Activated CD8-positive, alpha-beta memory T cell treated with anti-CD3 and anti-CD28 coated beads for 4 hours (primary cell): Measurements from ENCODE around the gene C1orf198.

Experiments
- DNase-seq, 2 donors: peaks; one replicate each; pipeline ENCODE4 v3.0.0-alpha.2; 2020; ENCODE audit warnings: low read depth in 2 of 2

C1orf198 gene

DNA sequence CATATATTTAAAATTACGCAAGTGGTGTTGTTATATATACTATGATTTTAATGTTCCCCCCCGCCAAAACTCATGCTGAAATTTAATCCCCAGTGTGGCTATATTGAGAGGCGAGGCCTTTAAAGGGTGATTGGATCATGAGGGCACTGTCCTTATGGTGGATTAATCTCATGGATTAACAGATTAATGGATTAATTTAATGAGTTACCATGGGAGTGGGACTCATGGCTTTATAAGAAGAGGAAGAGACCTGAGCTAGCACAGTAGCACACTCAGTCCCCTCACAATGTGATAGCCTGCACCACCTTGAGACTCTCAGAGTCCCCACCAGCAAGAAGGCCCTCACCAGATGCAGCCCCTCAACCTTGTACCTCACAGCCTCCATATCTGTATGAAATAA is 34.8 kb downstream of the C1orf198 start:
- DNase-seq: no peak

DNA sequence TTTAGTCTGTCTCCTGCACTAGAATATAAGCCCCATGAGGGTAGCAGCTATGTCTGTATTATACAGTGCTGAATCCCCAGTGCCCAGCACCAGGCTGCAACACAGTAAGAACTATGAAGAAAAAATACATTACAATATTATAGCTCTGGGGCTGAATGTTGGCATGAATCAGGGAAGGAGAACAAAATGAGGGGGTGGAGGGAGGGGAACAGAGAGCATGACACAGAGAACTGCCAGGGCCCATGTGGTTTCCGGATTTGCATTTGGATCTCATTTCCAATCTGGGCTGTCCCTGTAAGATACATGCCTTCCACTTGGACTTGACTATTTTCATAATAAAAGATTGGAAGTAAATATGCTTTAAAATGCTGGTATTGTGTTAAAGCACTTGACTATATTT is 35.8 kb downstream of the C1orf198 start:
- no peak for DNase-seq

DNA sequence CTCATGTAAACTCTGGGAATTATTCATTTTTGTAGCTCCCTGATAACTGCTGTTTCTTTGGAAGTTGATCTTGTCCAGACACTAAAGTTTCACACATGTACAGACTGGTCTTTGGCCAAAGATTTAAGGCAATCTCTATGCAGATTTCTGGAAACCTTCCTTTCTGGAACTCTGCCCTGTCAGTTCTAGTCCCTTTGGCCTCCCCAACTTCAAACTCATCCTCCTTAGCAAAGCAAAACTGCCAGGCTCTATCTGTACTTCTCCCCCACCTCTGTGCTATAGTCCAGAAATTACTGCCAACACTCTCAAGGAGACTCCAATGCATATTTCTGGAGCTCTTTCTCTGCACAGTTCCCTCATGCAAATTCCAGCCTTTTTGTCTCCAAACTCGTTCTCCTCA is 36.5 kb downstream of the C1orf198 start:
- DNase-seq: no peak

DNA sequence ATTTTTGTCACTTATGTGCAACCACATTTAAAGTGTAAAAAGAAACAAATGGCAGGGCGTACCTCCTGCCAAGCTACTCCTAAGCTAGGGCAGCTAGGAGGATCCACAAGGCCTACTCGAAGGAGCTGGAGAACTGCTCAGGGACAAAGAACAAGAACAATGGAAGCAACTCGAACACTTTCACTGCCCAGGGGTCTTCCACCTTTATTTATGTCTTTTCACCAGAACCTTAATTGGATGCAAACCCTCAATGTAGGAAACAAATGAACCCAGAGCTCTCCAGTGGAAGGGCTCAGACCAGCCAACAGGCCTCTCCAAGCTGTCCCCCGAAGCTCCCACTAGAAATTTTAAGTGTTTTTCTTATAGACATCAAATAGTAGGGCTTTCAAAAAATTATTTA is 39.9 kb downstream of the C1orf198 start:
- DNase-seq: no peak

DNA sequence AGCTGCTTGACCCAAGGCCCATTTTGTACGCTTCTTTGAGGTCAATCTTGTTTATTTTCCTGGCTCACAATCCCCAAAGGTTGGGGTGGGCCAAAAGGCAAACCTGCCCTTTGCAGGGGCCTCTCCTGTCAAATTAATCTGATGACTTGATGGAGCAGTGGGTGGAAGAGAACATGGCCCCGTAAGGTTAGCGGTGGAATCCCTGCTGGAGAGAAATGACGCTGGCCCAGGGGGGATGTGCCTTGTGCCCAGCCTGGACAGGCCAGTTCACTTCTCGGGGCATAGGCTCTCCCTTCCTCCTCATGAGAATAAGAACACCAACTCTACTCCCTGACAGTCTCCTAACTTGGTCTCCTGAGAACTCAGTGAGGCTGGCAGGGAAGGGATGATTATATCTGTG is 40.5 kb downstream of the C1orf198 start:
- DNase-seq: no peak

DNA sequence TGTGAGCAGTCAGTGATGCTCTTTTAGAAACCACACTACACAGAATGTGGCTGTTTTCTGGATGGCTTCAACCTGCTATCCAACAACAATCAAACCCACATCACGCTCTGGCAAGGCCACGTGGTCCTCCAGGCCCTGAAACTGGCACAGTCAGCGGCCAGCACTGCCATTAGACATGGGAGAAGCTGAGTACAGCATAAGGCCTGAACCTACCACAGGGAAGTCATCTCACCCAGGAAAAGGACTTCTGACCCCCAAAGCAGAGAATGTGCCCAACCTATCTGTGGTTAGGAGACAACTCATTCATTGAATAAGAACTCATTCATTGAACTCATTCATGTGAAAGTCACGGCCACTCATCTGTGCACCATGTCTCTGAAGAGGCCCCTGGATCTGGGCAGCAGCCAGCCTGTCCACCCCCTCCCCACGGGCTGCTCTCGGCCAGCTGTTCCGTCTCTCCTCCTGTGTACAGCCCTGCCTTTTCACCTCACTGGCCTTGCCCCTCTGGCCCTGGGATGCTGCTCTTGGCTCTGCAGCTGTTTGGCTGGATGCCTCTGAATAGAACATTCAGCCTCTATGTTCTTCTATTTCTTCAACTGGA is 41.1 kb downstream of the C1orf198 start:
- no peak for DNase-seq

DNA sequence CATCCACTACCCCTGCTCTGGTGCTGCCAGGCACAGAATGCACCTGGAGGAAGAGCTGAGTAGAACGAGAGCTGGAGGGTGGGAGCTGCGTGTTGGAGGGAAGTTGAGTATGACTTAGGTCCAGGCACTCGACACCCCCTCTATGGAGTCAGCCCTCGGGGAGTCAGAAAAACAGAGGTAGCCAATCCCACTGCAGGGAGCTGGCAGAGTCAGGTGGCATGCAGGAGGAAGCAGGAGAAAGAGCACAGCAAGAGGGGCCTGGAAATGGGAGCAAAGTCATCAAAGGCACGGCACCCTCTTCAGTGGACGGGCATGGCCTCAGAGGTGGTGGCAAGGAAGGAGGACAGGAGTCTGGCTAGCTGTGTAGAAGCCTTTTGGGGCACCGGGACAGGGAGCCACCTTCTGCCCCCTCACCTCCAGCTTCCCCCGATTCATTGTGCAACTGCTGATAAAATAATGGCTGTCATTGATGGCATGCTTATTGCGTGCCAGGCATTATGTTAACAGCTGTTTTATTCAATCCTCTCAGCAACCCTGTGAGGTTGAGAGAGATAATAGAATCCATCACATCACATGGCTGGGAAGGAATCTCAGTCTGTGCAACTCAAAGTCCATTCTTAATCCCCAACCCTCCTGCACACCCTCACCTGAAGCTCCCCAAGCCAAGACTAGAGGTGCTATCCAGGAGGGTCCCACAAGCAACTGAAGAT is 42.0 kb downstream of the C1orf198 start:
- DNase-seq: no peak

DNA sequence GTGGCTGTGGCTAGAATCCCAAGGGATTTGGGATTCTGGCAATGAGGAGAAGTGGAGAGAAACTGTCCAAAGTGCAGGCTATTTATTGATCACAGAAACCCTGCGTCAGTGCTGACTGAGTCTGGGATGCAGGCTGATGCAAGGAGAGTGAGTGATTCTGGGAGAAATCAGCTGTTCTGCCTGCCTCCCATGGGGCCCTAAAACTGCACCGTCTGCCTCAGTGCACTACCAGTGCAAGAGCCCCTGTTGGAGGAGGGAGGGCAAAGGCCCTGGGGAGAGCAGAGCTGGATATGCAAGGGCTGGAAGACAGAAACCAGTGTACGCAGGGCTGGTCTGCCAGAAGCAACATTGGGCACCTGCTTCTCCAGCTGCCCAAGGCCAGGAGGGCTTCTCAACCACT is 42.6 kb downstream of the C1orf198 start:
- DNase-seq: no peak

DNA sequence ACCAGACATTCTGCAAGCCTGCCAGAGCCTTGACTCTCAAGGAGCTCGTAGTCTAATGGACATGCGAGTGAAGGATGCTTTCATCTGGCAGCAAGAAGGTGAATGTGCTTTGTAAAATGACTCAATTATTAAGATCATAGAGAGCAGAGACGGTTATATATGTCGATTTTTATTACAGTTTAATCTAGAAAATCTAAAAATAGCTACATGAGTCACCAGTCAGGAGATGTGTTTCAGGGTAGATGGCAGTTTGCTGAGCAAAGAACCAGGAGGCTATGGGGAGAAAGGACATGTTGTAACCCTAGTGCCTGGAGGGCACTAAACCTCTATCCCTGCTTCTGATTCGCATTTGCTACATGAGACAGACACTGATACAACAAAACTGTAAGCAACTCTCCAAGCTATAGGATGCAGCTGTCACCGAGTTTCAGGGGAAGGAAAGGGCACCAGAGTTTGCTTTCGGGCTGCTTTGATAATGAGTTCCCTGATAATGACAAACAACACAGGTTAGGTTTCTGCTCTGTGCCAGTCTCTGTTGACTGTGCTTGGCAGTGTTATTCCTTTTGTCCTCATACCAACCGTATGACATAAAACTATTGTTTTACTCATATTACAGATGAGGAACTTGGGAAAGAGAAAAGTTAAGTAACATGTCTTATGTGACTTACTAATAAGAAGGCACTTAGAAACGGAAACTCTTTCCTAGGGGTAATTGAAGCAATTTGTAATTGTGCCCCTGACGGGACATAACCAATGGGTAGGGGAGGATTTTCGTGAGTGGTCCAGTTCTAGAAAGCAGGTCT is 43.2 kb downstream of the C1orf198 start:
- no peak for DNase-seq

DNA sequence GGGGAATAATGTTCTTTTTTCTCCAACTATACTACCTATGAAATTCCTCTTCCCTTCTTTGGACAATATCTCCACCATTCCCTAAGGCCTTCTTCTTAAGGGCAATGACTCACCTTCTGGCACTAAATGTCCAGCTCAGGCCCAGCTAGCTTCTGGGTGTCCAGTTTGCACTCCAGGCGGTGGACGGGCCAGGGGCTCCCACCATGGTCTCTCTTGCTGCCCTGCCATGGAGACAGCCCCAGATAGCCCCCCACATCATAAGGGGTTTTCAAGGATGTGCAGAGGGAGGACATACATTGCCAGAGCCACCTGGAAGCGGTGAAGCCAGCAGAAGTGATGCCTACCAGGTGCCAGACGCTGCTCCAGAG is 43.8 kb downstream of the C1orf198 start:
- no peak for DNase-seq

DNA sequence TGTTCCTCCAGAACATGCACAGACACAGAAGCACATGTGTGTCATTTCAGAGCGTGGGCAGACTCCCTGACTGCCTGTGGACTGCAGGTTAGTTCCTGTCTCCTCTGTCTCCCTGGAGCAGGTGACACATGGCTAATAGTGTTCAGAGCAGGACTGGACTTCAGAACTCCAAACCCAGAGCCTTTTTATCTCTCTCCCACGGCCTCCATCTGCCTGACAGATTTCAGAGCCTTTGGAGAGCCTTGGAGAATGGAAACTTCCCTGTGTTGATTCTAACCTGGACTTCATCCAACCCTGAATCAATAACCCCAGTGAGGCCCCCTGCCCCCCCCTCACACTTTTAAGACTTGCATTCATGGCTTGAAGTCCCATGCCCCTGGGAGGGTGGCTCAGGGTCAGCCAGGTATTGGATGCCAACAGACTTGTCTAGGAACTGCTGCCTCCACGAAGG is 44.4 kb downstream of the C1orf198 start:
- no peak for DNase-seq

DNA sequence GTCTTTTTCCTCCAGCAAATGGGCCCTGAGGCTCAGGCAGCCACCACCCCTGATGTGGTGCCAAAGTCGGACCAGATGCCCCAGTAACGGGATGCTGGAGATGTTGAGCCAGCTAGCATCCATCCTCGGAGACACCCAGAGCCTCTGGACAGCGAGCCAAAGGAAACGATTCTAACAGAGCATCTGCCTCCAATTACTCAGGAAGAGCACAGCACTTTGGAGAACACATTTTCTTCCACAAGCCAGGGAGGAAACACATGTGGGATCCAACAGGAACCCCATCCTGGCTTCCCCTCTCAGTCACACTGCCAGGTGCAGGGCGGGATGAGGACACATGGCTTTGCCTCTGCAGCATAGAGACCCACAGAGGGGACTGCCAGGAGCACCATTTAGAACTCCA is 44.9 kb downstream of the C1orf198 start:
- no peak for DNase-seq

DNA sequence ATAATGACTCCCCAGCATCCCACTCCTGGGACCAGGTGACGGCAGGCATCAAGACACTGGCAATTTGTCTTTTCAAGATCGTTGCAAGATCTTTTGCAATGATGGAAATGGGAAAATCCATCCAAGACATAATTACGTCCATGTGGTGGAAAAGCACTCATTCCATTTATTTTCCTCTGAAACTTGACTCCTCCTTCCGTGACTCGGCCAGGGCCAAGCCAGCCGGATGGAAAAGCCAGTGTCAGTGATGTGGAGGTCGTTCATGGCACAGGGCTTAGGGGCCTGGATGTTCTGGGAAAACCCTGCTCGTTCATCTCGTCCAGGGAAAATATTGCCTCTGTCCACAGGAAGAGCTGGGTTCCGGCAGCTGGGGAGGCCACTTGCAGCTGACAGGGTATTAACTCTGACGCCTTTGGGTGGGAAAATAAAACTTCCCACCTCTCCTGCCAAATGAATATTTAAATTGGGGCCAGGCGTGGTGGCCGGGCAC is 46.2 kb downstream of the C1orf198 start:
- no peak for DNase-seq

DNA sequence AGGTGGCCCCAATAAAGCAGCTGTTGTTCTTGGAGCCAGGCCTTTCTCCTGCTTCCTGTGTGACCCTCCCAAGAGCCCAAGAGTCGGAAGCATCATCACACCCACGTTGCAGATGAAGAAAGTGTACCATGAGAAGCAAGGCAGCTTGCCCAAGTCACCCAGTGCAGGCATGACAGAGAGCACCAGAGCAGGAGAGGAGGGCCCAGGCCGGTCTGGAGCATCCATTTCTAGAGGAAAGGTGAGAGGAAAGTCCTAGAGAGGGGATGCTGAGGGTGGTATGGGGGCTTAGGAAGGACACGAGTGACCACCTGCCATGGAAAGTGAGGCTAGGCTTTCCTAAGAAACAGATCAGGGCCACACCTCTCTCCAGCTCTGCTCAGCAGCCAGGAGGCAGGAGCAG is 47.0 kb downstream of the C1orf198 start:
- no peak for DNase-seq

DNA sequence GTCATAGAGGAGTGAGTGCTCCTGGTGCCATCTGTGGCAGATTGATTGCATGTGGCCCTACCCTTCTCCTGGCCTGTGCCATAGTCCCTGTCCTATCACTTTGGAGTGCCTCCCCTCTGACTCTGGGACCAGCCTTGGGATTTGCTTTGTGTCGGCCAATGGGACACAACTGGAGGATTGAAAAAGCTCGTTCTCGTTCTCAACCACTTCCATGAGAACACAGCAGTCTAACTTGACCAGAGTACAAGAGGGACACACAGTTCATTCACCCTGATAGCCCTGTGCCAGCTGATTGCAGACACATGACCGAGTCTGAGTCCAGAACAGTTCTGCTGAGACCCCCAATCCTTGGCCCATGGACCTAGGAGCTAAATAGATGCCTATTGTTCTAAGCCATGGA is 47.8 kb downstream of the C1orf198 start:
- no peak for DNase-seq

DNA sequence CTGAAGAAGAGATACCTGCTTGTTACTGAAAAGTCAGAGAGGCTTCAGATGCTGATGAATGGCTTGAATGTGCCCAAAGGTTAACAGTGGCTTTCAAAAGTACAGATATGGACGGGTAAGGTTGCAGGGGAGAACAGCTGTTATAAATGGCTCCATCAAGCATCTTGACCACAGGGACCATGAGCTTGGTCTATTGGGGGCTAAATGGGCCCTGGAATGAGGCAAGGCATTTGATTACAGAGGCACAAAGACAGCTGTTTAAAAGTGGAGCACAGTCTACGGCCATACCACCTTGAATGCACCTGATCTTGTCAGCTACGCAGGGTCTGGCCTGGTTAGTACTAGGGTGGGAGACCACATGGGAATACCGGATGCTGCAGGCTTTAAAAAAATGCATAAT is 48.3 kb downstream of the C1orf198 start:
- DNase-seq: no peak

DNA sequence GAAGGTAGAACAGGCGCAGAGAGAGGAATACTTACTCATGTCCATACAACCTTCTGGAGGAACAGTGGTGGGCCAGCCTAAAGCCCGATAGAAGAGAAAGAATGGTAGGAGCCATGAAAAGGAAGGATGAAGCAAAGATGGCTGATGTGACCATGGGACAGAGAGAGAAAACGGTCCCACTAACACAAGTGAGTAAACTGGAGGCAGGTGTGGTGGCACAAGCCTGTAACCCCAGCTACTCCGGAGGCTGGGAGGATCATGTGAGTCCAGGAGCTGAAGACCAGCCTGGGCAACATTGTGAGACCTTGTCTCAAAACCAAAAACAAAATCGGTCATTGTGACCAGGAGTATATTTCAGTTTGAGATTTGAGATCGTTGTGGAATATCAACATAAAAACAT is 49.4 kb downstream of the C1orf198 start:
- DNase-seq: no peak

DNA sequence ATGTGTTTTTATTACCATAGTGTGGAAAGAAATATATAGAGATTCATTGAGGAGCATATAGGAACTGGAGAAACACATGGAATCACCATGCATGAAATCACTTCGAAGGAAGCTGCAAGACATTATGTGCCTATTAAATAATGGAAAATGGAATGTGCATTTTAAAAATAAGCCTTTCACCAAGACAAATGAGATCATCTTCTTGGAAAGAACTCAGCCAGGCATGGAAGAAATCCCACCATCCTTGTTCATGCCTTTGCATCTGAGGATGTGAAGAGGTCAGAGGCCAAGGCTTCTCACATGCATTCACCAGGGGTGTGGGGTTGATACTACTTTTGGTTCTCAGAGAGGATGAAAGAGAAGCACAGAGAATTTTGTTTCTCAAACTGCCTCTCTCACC is 50.0 kb downstream of the C1orf198 start:
- no peak for DNase-seq

DNA sequence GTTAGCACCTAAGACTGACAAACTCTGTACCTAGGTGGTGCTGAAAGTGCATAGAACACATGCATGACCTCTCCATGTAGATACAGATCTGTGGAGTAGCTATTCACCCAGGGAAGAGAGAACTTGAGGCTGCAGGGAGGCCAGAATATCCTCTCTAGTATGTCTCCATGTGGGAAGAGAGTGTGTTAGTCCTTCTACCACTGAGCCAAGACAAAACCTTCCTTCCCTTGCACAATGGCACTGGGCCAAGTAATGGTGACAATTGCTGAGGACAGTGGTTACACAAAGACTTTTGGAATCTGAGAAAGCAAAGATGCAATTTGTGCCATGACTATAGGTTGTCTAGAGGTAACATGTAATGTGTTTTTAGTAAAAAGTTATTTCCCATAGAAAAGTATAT is 52.3 kb downstream of the C1orf198 start:
- no peak for DNase-seq

DNA sequence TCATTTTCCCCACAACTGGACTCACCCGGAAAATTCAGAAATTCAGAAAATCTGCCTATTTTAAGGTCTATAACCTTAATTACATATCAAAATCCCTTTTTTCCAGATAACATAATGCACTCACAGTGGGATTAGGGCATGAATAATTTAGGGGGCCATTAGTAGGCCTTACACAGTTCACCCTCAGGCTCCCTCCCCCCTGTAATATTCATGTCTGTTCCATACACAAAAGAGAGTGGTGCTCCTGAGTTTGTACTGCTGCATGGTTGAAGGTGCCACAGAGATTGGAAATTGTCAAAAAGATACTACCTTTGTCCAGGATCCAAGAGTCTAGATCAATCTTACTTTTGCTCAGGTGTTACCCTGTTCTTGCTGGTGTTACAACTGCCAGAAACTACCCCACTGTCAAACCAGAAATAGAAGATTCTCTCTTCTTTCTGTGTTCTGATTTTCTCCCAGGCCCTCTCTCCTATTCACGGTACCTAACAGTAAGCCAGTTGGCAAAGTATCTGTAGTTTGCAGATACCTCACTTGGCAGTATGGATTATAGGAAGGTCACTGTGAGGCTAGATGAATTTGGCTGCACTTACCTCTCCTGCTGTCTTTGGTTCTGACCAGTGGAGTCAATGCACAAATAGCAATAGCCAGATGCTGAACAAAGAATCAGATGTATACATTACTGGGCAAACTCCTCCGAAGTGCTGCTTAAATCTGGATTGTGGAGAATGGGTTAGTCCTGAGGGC is 53.2 kb downstream of the C1orf198 start:
- no peak for DNase-seq

DNA sequence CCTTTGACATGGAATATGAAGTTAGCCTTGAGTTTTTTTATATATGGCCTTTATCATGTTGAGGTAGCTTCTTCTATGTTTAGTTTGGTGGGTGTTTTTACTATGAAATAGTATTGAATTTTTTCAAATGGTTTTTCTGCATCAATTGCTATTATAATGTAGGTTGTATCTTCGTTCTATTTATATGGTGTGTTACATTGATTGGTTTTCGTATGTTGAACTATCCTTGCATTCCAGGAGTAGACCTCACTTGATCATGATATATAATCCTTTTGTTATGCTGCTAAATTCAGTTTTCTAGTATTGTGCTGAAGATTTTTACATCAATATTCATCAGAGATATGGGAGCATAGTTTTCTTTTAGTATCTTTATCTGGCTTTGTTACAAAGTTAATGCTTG is 55.8 kb downstream of the C1orf198 start:
- no peak for DNase-seq
